Measurements from ENCODE around the gene FEM1C.

- no peak for TF ChIP-seq POLR2AphosphoS5 (IDR thresholded peaks at IDR 0.05)
- TF ChIP-seq CTCF (IDR thresholded peaks at IDR 0.05; ENCODE audit: poor library complexity, severe bottlenecking): no peak
- no peak for TF ChIP-seq RAD21 (conservative IDR thresholded peaks at IDR 0.05)
- no peak for TF ChIP-seq EZH2 (IDR thresholded peaks at IDR 0.05; ENCODE audit: borderline replicate concordance, insufficient read depth, low read length, poor library complexity, severe bottlenecking)
- no peak for TF ChIP-seq REST (IDR thresholded peaks at IDR 0.05; ENCODE audit: borderline replicate concordance)
Observed at GRCh38 chr5:115514220-115514619, 30.4 kb downstream of the FEM1C start.

Measured in neural cell (in vitro differentiated cells).